SK-N-SH (cell line): ENCODE results near the gene CCDC102A. TPM values are rescaled to one million over a fixed set of nuclear protein-coding genes. Genes with fewer than 3 reads are reported as not detected.
"Not testable (repeated sequence)": the region's sequence is repeated elsewhere in the genome, so short reads cannot be mapped to it uniquely, and the experiment has no call there.

Experiments
- CTCF ChIA-PET: fragments of 300-600, 350-600 bp; formaldehyde crosslinking; extraction: SDS; loops from one replicate; lab custom pipeline; 2021; lab: Yijun Ruan, JAX
- POLR2A ChIA-PET: fragments of 350-600 bp; sonication (Branson Sonifier 250); formaldehyde crosslinking; extraction: SDS; loops from one replicate; lab custom pipeline; 2020; ENCODE audit warnings: antibody characterized with exemption, inconsistent platforms; lab: Yijun Ruan, JAX
- DNase-seq: peaks from one replicate; pipeline ENCODE4 v3.0.0; 2012
- H2AFZ ChIP-seq: fragments of 200-600 bp; sonication (generic); 2 replicates; pipeline ENCODE4 v1.8.1; 2016; ENCODE audit warnings: antibody characterized with exemption, mild to moderate bottlenecking, low read depth
- H3F3A ChIP-seq: fragments of 200-600 bp; sonication (generic); replicated peaks from 2 replicates; pipeline ENCODE3; 2016; ENCODE audit warnings: antibody characterized with exemption, mild to moderate bottlenecking; ENCODE audit not compliant: insufficient read depth
- H3K27ac ChIP-seq, 2 experiments: fragments of 200-500 bp in 1 of 2; fragments of 200-600 bp in 1 of 2; sonication (Bioruptor generic) in 1 of 2; sonication (generic), shearing (Covaris generic) in 1 of 2; 2 replicates each; pipeline versions ENCODE4 v1.5.1 to v1.6.1; 2014 to 2016; ENCODE audit warnings: low read depth in 2 of 2, inconsistent platforms in 1 of 2, low read length in 1 of 2, mild to moderate bottlenecking in 1 of 2, mixed read lengths in 1 of 2
- H3K27me3 ChIP-seq: fragments of 200-600 bp; sonication (generic), shearing (Covaris generic); 2 replicates; pipeline ENCODE4 v1.6.1; 2016; ENCODE audit warnings: mixed run types; ENCODE audit not compliant: insufficient read depth
- H3K36me3 ChIP-seq, 2 experiments: fragments of 200-500 bp in 1 of 2; fragments of 200-600 bp in 1 of 2; sonication (Bioruptor generic) in 1 of 2; sonication (generic) in 1 of 2; replicated peaks in 1 of 2; 2 replicates each; pipeline versions ENCODE3 to v1.5.1; 2014 to 2016; ENCODE audit warnings: low read length in 1 of 2, mild to moderate bottlenecking in 1 of 2; ENCODE audit not compliant: insufficient read depth in 2 of 2, control insufficient read depth in 1 of 2
- H3K4me1 ChIP-seq, 2 experiments: fragments of 200-500 bp in 1 of 2; fragments of 200-600 bp in 1 of 2; sonication (Bioruptor generic) in 1 of 2; sonication (generic), shearing (Covaris generic) in 1 of 2; 2 replicates each; pipeline versions ENCODE4 v1.5.1 to v1.6.1; 2014 to 2016; ENCODE audit warnings: low read depth in 1 of 2, low read length in 1 of 2, mixed run types in 1 of 2; ENCODE audit not compliant: insufficient read depth in 2 of 2, control insufficient read depth in 1 of 2
- H3K4me2 ChIP-seq: fragments of 200-600 bp; sonication (generic), shearing (Covaris generic); 2 replicates; pipeline ENCODE4 v1.6.1; 2017; ENCODE audit warnings: mixed run types
- H3K4me3 ChIP-seq, 2 experiments: fragments of 200-500 bp in 1 of 2; fragments of 200-600 bp in 1 of 2; sonication (Bioruptor generic) in 1 of 2; sonication (generic), shearing (Covaris generic) in 1 of 2; 2 replicates each; pipeline versions ENCODE4 v1.5.1 to v1.8.1; 2014 to 2016; ENCODE audit warnings: low read depth in 2 of 2, inconsistent platforms in 1 of 2, low read length in 1 of 2, mild to moderate bottlenecking in 1 of 2, mixed read lengths in 1 of 2, moderate library complexity in 1 of 2
- H3K79me2 ChIP-seq: fragments of 200-600 bp; sonication (generic); 2 replicates; pipeline ENCODE4 v1.8.1; 2017; ENCODE audit warnings: mild to moderate bottlenecking; ENCODE audit not compliant: insufficient read depth
- H3K9ac ChIP-seq: fragments of 200-600 bp; sonication (generic); 2 replicates; pipeline ENCODE4 v1.6.1; 2017; ENCODE audit warnings: mixed run types
- H3K9me2 ChIP-seq: fragments of 200-600 bp; sonication (generic); 2 replicates; pipeline ENCODE4 v1.6.1; 2017; ENCODE audit warnings: mixed run types
- H3K9me3 ChIP-seq: fragments of 200-600 bp; sonication (generic); 2 replicates; pipeline ENCODE4 v1.6.1; 2017; ENCODE audit warnings: mixed run types, mild to moderate bottlenecking, moderate library complexity
- H4K20me1 ChIP-seq: fragments of 200-600 bp; sonication (generic); 2 replicates; pipeline ENCODE4 v1.6.1; 2017; ENCODE audit warnings: mild to moderate bottlenecking, mixed run types; ENCODE audit not compliant: insufficient read depth
- CHD2 ChIP-seq: fragments of 150-350 bp; IDR thresholded peaks from 2 replicates; pipeline ENCODE4 v1.6.1; 2018; ENCODE audit warnings: low read length; ENCODE audit not compliant: partially characterized antibody
- EP300 ChIP-seq, 2 experiments: IDR thresholded peaks; 2 replicates each; pipeline versions ENCODE4 v1.4.0 to v1.6.1; 2012; ENCODE audit warnings: borderline replicate concordance in 1 of 2, low read depth in 1 of 2, low read length in 1 of 2
- FOXJ3 ChIP-seq: sonication (generic); formaldehyde crosslinking; IDR thresholded peaks from 2 replicates; pipeline ENCODE4 v1.5.1; 2020; ENCODE audit warnings: mild to moderate bottlenecking, missing genetic modification reagents
- GABPA ChIP-seq: IDR thresholded peaks from 2 replicates; pipeline ENCODE4 v1.4.0; 2012; ENCODE audit warnings: low read depth, mild to moderate bottlenecking
- MXI1 ChIP-seq: IDR thresholded peaks from 2 replicates; pipeline ENCODE4 v1.6.1; 2012; ENCODE audit warnings: mild to moderate bottlenecking, low read depth, low read length, improper control_type of control experiment
- SIN3A ChIP-seq: IDR thresholded peaks from 2 replicates; pipeline ENCODE4 v1.6.1; 2012; ENCODE audit warnings: low read depth, mild to moderate bottlenecking, low read length, moderate library complexity, borderline replicate concordance
- SMC3 ChIP-seq: IDR thresholded peaks from 2 replicates; pipeline ENCODE4 v1.6.1; 2012; ENCODE audit warnings: low read depth, low read length, improper control_type of control experiment
- TAF1 ChIP-seq: IDR thresholded peaks from 2 replicates; pipeline ENCODE4 v1.6.1; 2012; ENCODE audit warnings: low read depth, mild to moderate bottlenecking, low read length, moderate library complexity, borderline replicate concordance
- TEAD4 ChIP-seq: IDR thresholded peaks from 2 replicates; pipeline ENCODE4 v1.4.0; 2012; ENCODE audit warnings: mild to moderate bottlenecking, borderline replicate concordance; ENCODE audit not compliant: insufficient read depth
- YY1 ChIP-seq: IDR thresholded peaks from 2 replicates; pipeline ENCODE4 v1.4.0; 2012; ENCODE audit warnings: low read depth, mild to moderate bottlenecking
- WGBS: methylation state at CpG from one replicate; pipeline ENCODE4 v1.1.6; 2017; ENCODE audit warnings: low lambda C conversion rate; 5-methylcytosine and 5-hydroxymethylcytosine counted together
- polyA plus RNA-seq, 3 experiments: library from polyadenylated mRNA; depleted of rRNA; stranded (reverse); fragments of >200 nt; gene quantifications; 2 replicates each; pipeline ENCODE4 v1.2.3, GENCODE V29; 2012
- TF ChIP-seq, protein P1 (sequence below): IDR thresholded peaks from 2 replicates; pipeline ENCODE4 v1.4.0; 2012; ENCODE audit warnings: low read depth, borderline replicate concordance
- TF ChIP-seq, protein P2 (sequence below): fragments of 150-350 bp; IDR thresholded peaks from 2 replicates; pipeline ENCODE4 v1.6.1; 2017; ENCODE audit warnings: antibody characterized with exemption, low read length, low read depth, borderline replicate concordance

CCDC102A gene
- polyA plus RNA-seq, 1 of the 3 experiments (the other 2 are of a cell fraction) = 26.2 TPM

DNA sequence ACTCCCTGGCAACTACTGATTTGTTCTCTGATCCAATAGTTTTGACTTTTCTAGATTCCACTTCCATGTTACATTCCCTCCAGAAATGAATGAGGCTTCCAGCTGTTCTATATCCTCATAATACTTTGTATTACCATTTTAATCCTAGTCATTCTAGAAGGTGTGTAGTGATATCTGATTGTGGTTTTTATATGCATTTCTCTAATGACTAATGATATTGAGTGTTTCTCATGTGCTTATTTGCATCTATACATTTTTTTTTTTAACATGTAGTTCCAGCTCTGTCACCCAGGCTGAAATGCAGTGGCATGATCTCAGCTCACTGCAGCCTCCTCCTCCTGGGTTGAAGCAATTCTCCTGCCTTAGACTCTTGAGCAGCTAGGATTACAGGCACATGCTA lies 13.4 kb upstream of the CCDC102A start (continued):
- no peak for TF ChIP-seq MXI1

DNA sequence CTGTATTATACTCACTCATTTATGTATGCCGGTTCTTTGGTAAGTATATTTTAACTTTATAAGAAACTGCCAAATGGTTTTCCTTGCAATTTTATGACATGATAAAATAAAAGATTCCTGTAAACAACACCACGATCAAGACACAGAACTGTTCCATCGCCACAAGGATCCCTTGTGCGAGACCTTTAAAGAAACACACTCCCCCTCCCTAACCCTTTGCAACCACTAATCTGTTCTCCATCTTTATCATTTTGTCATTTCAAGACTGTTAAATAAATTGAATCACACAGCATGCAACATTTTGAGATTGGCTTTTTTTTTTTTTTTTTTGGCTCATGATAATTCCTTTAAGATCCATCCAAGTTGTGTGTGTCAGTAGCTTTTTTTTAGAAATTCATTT lies 12.0 kb upstream of the CCDC102A start:
- no peaks in the 10 kb centered on the region for H4K20me1 ChIP-seq
- DNase-seq = no peak
- H3K36me3 ChIP-seq = no peaks in the 10 kb centered on the region
- no peak overlapping the region for H2AFZ ChIP-seq
- POLR2A ChIA-PET = no interaction called here
- no peaks in the 10 kb centered on the region for H3F3A ChIP-seq
- no peak overlapping the region for H3K4me2 ChIP-seq
- no peaks in the 10 kb centered on the region for H3K9me3 ChIP-seq
- TF ChIP-seq TAF1 (no peak), EP300 (IDR thresholded peaks at IDR 0.05; ENCODE audit: borderline replicate concordance in 1 of 2, low read depth in 1 of 2, low read length in 1 of 2) (no peak), CHD2 (no peak), SIN3A (no peak), YY1 (no peak), GABPA (no peak), FOXJ3 (no peak), SMC3 (no peak), TEAD4 (no peak)
- TF ChIP-seq, protein P1, sequence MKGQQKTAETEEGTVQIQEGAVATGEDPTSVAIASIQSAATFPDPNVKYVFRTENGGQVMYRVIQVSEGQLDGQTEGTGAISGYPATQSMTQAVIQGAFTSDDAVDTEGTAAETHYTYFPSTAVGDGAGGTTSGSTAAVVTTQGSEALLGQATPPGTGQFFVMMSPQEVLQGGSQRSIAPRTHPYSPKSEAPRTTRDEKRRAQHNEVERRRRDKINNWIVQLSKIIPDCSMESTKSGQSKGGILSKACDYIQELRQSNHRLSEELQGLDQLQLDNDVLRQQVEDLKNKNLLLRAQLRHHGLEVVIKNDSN = no peak
- TF ChIP-seq, protein P2, sequence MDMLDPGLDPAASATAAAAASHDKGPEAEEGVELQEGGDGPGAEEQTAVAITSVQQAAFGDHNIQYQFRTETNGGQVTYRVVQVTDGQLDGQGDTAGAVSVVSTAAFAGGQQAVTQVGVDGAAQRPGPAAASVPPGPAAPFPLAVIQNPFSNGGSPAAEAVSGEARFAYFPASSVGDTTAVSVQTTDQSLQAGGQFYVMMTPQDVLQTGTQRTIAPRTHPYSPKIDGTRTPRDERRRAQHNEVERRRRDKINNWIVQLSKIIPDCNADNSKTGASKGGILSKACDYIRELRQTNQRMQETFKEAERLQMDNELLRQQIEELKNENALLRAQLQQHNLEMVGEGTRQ = no peak
- no peaks in the 10 kb centered on the region for H3K4me1 ChIP-seq
- CTCF ChIA-PET = interaction anchor here (5.1 kb wide), 1 partner anchor 28 kb away, joined by 20 read pairs; no protein-coding TSS in a partner anchor
- no peak overlapping the region for H3K9ac ChIP-seq
- H3K27ac ChIP-seq = no peak overlapping the region
- H3K9me2 ChIP-seq = no peaks in the 10 kb centered on the region
- no peaks in the 10 kb centered on the region; the same call in 1 of the 2 replicates for H3K27me3 ChIP-seq
- H3K79me2 ChIP-seq = no peaks in the 10 kb centered on the region
- 87% methylated on average over 4 of the region's 4 CpGs for WGBS
- H3K4me3 ChIP-seq = no peak overlapping the region

DNA sequence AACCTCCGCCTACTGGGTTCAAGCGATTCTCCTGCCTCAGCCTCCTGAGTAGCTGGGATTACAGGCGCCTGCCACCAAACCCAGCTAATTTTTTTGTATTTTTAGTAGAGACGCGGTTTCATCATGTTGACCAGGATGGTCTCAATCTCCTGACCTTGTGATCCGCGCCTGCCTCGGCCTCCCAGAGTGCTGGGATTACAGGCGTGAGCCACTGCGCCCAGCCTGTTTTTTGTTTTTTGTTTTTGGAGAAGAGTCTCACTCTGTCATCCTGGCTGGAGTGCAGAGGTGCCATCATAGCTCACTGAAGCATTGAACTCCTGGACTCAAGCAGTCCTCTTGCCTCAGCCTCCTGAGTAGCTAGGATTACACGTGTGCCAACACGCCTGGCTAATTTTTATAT lies 11.2 kb upstream of the CCDC102A start:
- 85% methylated on average over 12 of the region's 12 CpGs for WGBS
- H3K27me3 ChIP-seq, DNase-seq, POLR2A ChIA-PET, H3K27ac ChIP-seq, H3K79me2 ChIP-seq, H3K4me1 ChIP-seq, H3K4me2 ChIP-seq, H3F3A ChIP-seq, H3K36me3 ChIP-seq, H3K9me2 ChIP-seq, H2AFZ ChIP-seq, H3K9me3 ChIP-seq, H4K20me1 ChIP-seq, H3K4me3 ChIP-seq, H3K9ac ChIP-seq: not testable (repeated sequence)
- CTCF ChIA-PET = interaction anchor here (0.9 to 5.1 kb wide), 3 partner anchors 10 to 29 kb away, joined by 4 to 20 read pairs (median 10); no protein-coding TSS in a partner anchor
